ENCODE data around the gene MAVS.

Gene MAVS

DNA sequence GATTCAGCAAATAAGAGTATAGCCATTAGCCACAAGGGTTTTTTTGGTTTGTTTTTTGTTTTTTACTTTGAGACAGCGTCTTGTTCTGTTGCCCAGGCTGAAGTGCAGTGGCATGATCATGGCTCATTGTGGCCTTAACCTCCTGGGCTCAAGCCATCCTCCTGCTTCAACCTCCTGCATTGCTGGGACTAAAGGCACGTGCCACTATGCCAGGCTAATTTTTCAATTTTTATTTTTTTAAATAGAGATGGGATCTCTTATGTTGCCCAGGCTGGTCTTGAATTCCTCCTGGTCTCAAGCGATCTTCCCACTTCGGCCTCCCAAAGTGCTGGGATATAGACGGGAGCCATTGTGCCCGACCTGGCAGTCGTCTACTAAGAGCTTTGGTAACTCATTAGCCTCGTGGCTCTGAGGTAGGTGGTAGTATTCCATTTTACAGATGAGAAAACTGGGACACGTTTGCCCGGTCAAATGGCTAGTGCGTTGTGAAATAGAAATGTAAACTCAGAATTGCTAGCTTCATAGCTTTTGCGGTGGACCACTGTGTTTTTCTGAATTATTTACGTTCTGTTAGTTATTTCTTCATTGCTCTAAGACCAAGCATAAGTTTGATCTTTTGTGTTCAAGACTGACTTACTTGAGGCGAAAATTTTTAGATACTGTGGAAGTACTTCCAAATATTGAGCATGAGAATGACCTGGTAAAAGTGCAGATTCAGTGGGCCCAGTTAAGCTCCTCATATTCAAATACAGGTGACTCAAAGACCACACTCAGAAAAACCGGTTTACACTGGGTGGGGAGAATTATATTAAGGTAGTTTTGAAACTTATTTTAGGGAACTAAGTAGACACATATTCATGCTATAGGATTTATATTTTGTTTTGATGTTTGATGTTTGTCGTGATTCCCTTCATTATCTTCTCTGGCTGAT is 44.6 kb downstream of the MAVS start:
- TF ChIP-seq TOX (CRISPR knock-in tag; IDR thresholded peaks at IDR 0.05; ENCODE audit: borderline replicate concordance) (no peak), RARB (CRISPR knock-in tag; IDR thresholded peaks at IDR 0.05) (no peak), CSDC2 (CRISPR knock-in tag; IDR thresholded peaks at IDR 0.05) (no peak), OSR1 (CRISPR knock-in tag; IDR thresholded peaks at IDR 0.05) (no peak), ARNTL (CRISPR knock-in tag; IDR thresholded peaks at IDR 0.05; ENCODE audit: borderline replicate concordance, low read depth) (no peak)
- TF ChIP-seq, protein P1, sequence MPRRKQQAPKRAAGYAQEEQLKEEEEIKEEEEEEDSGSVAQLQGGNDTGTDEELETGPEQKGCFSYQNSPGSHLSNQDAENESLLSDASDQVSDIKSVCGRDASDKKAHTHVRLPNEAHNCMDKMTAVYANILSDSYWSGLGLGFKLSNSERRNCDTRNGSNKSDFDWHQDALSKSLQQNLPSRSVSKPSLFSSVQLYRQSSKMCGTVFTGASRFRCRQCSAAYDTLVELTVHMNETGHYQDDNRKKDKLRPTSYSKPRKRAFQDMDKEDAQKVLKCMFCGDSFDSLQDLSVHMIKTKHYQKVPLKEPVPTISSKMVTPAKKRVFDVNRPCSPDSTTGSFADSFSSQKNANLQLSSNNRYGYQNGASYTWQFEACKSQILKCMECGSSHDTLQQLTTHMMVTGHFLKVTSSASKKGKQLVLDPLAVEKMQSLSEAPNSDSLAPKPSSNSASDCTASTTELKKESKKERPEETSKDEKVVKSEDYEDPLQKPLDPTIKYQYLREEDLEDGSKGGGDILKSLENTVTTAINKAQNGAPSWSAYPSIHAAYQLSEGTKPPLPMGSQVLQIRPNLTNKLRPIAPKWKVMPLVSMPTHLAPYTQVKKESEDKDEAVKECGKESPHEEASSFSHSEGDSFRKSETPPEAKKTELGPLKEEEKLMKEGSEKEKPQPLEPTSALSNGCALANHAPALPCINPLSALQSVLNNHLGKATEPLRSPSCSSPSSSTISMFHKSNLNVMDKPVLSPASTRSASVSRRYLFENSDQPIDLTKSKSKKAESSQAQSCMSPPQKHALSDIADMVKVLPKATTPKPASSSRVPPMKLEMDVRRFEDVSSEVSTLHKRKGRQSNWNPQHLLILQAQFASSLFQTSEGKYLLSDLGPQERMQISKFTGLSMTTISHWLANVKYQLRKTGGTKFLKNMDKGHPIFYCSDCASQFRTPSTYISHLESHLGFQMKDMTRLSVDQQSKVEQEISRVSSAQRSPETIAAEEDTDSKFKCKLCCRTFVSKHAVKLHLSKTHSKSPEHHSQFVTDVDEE (CRISPR knock-in tag; IDR thresholded peaks at IDR 0.05), result no peak
- TF ChIP-seq, protein P2, sequence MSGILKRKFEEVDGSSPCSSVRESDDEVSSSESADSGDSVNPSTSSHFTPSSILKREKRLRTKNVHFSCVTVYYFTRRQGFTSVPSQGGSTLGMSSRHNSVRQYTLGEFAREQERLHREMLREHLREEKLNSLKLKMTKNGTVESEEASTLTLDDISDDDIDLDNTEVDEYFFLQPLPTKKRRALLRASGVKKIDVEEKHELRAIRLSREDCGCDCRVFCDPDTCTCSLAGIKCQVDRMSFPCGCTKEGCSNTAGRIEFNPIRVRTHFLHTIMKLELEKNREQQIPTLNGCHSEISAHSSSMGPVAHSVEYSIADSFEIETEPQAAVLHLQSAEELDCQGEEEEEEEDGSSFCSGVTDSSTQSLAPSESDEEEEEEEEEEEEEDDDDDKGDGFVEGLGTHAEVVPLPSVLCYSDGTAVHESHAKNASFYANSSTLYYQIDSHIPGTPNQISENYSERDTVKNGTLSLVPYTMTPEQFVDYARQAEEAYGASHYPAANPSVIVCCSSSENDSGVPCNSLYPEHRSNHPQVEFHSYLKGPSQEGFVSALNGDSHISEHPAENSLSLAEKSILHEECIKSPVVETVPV (CRISPR knock-in tag; IDR thresholded peaks at IDR 0.05), result no peak
- ATAC-seq, result no peak

DNA sequence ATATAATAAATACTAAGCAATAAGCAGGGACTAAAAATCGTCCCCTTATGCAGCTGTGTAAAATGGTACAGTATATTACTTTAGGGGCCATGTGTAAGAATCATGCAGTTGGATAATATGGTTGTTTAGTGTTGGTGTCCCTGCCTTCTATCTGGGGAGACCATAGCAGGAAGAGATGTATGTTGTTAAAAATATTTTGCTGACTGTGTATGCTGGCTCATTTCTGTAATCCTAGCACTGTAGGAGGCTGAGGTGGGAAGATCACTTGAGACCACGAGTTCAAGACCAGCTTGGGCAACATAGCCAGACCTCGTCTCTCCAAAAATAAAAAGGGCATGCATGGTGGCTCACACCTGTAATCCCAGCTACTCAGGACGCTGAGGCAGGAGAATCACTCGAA is 48.2 kb downstream of the MAVS start:
- ATAC-seq, result no peak
- TF ChIP-seq ARNTL (CRISPR knock-in tag; IDR thresholded peaks at IDR 0.05; ENCODE audit: borderline replicate concordance, low read depth) (no peak), BACH2 (CRISPR knock-in tag; IDR thresholded peaks at IDR 0.05; ENCODE audit: borderline replicate concordance) (no peak), PPARA (CRISPR knock-in tag; IDR thresholded peaks at IDR 0.05; ENCODE audit: borderline replicate concordance) (no peak), ZNF565 (CRISPR knock-in tag; conservative IDR thresholded peaks at IDR 0.05; ENCODE audit: low read depth) (no peak), GLIS3 (CRISPR knock-in tag; IDR thresholded peaks at IDR 0.05) (no peak), SNAI2 (CRISPR knock-in tag; IDR thresholded peaks at IDR 0.05) (no peak), ZC3H10 (CRISPR knock-in tag; IDR thresholded peaks at IDR 0.05) (no peak), ESRRG (CRISPR knock-in tag; IDR thresholded peaks at IDR 0.05) (no peak), ZFP30 (CRISPR knock-in tag; IDR thresholded peaks at IDR 0.05) (no peak), OSR1 (CRISPR knock-in tag; IDR thresholded peaks at IDR 0.05) (no peak), ZFP3 (CRISPR knock-in tag; IDR thresholded peaks at IDR 0.05) (no peak), RARB (CRISPR knock-in tag; IDR thresholded peaks at IDR 0.05) (no peak)
- TF ChIP-seq, protein P3, sequence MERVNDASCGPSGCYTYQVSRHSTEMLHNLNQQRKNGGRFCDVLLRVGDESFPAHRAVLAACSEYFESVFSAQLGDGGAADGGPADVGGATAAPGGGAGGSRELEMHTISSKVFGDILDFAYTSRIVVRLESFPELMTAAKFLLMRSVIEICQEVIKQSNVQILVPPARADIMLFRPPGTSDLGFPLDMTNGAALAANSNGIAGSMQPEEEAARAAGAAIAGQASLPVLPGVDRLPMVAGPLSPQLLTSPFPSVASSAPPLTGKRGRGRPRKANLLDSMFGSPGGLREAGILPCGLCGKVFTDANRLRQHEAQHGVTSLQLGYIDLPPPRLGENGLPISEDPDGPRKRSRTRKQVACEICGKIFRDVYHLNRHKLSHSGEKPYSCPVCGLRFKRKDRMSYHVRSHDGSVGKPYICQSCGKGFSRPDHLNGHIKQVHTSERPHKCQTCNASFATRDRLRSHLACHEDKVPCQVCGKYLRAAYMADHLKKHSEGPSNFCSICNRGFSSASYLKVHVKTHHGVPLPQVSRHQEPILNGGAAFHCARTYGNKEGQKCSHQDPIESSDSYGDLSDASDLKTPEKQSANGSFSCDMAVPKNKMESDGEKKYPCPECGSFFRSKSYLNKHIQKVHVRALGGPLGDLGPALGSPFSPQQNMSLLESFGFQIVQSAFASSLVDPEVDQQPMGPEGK (CRISPR knock-in tag; IDR thresholded peaks at IDR 0.05; ENCODE audit: borderline replicate concordance), result no peak
- TF ChIP-seq, protein P4, sequence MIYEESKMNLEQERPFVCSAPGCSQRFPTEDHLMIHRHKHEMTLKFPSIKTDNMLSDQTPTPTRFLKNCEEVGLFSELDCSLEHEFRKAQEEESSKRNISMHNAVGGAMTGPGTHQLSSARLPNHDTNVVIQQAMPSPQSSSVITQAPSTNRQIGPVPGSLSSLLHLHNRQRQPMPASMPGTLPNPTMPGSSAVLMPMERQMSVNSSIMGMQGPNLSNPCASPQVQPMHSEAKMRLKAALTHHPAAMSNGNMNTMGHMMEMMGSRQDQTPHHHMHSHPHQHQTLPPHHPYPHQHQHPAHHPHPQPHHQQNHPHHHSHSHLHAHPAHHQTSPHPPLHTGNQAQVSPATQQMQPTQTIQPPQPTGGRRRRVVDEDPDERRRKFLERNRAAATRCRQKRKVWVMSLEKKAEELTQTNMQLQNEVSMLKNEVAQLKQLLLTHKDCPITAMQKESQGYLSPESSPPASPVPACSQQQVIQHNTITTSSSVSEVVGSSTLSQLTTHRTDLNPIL (CRISPR knock-in tag; IDR thresholded peaks at IDR 0.05; ENCODE audit: low read depth), result no peak

DNA sequence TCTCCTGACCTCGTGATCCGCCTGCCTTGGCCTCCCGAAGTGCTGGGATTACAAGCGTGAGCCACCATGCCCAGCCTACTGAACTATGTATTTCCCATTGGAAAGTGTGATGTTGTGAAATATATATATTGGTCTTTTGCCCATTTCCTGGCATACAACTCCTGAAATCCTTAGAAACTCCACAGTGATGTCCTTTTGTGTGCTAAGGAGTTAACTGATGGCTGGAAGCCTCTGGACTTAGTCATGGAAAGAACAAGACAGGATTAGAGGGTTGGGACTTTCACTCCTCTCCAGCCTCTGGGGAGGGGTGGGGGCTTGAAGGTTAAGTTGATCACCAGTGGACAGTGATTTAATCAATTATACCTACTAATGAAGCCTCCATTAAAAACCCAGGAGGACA is 49.7 kb downstream of the MAVS start:
- no peak for ATAC-seq
- TF ChIP-seq SNAI2 (CRISPR knock-in tag; IDR thresholded peaks at IDR 0.05), result no peak
- no peak for TF ChIP-seq TOX (CRISPR knock-in tag; IDR thresholded peaks at IDR 0.05; ENCODE audit: borderline replicate concordance)
- no peak for TF ChIP-seq GLIS3 (CRISPR knock-in tag; IDR thresholded peaks at IDR 0.05)
- TF ChIP-seq ZNF70 (CRISPR knock-in tag; IDR thresholded peaks at IDR 0.05), result no peak
- TF ChIP-seq BACH2 (CRISPR knock-in tag; IDR thresholded peaks at IDR 0.05; ENCODE audit: borderline replicate concordance), result no peak
- TF ChIP-seq, protein P5, sequence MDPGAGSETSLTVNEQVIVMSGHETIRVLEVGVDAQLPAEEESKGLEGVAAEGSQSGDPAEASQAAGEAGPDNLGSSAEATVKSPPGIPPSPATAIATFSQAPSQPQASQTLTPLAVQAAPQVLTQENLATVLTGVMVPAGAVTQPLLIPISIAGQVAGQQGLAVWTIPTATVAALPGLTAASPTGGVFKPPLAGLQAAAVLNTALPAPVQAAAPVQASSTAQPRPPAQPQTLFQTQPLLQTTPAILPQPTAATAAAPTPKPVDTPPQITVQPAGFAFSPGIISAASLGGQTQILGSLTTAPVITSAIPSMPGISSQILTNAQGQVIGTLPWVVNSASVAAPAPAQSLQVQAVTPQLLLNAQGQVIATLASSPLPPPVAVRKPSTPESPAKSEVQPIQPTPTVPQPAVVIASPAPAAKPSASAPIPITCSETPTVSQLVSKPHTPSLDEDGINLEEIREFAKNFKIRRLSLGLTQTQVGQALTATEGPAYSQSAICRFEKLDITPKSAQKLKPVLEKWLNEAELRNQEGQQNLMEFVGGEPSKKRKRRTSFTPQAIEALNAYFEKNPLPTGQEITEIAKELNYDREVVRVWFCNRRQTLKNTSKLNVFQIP (CRISPR knock-in tag; IDR thresholded peaks at IDR 0.05; ENCODE audit: borderline replicate concordance, low read depth), result no peak
- TF ChIP-seq RARB (CRISPR knock-in tag; IDR thresholded peaks at IDR 0.05), result no peak
- TF ChIP-seq, protein P3 (CRISPR knock-in tag; IDR thresholded peaks at IDR 0.05; ENCODE audit: borderline replicate concordance), result no peak
- TF ChIP-seq ZC3H10 (CRISPR knock-in tag; IDR thresholded peaks at IDR 0.05), result no peak
- no peak for TF ChIP-seq ARNTL (CRISPR knock-in tag; IDR thresholded peaks at IDR 0.05; ENCODE audit: borderline replicate concordance, low read depth)
- no peak for TF ChIP-seq PPARA (CRISPR knock-in tag; IDR thresholded peaks at IDR 0.05; ENCODE audit: borderline replicate concordance)
- TF ChIP-seq ZNF565 (CRISPR knock-in tag; conservative IDR thresholded peaks at IDR 0.05; ENCODE audit: low read depth), result no peak
- TF ChIP-seq, protein P2 (CRISPR knock-in tag; IDR thresholded peaks at IDR 0.05), result no peak
